AG08396 (cell line): Measurements from ENCODE around the gene CACNA1B.
"Not testable (repeated sequence)": the region's sequence is repeated elsewhere in the genome, so short reads cannot be mapped to it uniquely, and the experiment has no call there.

Source experiments
- DNase-seq: peaks from one replicate; pipeline ENCODE4 v3.0.0; 2012; ENCODE audit warnings: low spot score, mixed read lengths

The CACNA1B gene

DNA sequence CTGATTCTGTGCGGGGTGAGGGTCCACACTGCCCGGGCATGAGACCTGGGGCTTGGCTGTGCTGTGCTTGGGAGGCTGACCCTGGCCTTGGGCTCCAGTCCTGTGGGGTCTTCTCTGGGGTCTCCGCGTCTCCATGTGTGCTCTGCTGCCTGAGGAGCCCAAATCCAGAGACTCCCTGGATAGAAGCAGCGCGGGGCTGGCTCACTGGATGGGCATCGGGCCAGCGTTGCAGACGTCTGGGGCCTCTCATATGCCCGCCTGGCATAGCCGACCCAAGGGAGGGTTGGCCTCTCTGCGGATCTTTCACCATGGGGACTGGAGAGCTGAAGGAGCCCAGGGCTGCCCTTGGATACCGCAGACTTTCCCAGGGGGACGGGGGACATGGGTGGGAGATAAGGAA lies 12.4 kb downstream of the CACNA1B start:
- not testable (repeated sequence) for DNase-seq

GRCh38 chr9:137890768-137891587 lies 13.4 kb downstream of the CACNA1B start:
- not testable (repeated sequence) for DNase-seq

- DNase-seq, result no peak
Measured at GRCh38 chr9:137891588-137892423, 14.2 kb downstream of the CACNA1B start.

DNA sequence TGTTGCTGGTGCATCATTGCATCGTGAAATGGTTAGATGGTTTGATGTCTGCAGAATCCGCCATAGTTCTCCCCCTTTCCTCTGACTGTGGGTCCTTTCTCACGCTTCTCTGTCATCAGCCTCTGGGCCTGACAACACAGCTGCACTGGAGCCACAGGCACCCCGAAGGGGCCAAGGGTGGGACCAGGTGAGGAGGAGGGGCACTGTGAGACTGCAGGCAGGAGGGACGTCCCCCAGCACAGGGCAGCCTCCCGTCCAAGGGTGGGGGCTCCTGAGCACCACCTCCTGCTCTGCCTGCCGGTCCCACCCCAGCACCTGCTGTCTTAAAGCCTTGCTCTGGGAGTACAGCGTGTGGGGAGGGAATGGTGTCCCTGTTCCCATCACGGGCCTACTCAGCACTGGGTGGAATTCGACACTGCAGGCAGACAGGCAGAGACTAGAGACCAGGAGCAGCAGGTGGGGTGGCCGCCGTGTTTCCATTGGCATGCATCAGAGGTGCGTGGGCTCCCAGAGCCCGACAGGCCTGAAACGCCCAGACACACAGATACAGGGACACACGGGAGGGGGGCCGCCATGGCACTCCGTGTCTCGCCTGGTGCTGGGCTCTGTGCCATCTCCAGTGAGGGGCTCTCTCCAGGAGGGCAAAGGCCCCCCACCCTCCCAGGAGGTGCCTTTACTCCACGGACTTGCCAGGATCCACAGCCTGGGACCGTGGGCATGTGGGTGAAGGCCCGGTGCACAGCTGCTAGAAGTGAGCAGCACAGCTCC lies 15.0 kb downstream of the CACNA1B start:
- no peak for DNase-seq

GRCh38 chr9:137893670-137894069 lies 16.1 kb downstream of the CACNA1B start:
- no peak for DNase-seq

- no peak for DNase-seq
Measured at GRCh38 chr9:137899551-137900360, 22.2 kb downstream of the CACNA1B start.

GRCh38 chr9:137900584-137901310 lies 23.2 kb downstream of the CACNA1B start:
- DNase-seq, result no peak

GRCh38 chr9:137902646-137903045 lies 25.1 kb downstream of the CACNA1B start:
- DNase-seq, result no peak

- DNase-seq, result no peak
Measured at GRCh38 chr9:137905740-137906139, 28.2 kb downstream of the CACNA1B start.

- no peak for DNase-seq
Measured at GRCh38 chr9:137907776-137908175, 30.2 kb downstream of the CACNA1B start.

DNA sequence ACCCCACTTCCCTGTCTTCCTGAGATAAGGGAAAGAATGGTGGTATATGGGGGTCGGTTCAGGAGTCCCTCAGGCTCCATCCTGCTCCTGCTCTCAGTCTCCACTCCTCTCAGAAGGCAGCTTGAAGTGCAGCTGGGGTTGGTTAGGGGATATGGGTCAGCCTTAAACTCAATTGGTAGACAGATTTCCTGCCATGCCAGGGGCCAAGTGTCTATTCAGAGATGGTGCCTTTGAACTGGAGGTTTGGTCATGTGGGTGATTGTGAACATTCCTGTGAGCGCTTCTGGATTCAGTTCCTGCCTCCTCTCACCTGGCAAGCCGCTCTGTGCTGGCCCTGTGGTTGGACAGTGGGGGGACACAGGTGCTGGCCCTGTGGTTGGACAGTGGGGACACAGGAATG lies 35.1 kb downstream of the CACNA1B start:
- DNase-seq, result no peak

- DNase-seq, result no peak
Measured at GRCh38 chr9:137913132-137913531, 35.5 kb downstream of the CACNA1B start.

DNA sequence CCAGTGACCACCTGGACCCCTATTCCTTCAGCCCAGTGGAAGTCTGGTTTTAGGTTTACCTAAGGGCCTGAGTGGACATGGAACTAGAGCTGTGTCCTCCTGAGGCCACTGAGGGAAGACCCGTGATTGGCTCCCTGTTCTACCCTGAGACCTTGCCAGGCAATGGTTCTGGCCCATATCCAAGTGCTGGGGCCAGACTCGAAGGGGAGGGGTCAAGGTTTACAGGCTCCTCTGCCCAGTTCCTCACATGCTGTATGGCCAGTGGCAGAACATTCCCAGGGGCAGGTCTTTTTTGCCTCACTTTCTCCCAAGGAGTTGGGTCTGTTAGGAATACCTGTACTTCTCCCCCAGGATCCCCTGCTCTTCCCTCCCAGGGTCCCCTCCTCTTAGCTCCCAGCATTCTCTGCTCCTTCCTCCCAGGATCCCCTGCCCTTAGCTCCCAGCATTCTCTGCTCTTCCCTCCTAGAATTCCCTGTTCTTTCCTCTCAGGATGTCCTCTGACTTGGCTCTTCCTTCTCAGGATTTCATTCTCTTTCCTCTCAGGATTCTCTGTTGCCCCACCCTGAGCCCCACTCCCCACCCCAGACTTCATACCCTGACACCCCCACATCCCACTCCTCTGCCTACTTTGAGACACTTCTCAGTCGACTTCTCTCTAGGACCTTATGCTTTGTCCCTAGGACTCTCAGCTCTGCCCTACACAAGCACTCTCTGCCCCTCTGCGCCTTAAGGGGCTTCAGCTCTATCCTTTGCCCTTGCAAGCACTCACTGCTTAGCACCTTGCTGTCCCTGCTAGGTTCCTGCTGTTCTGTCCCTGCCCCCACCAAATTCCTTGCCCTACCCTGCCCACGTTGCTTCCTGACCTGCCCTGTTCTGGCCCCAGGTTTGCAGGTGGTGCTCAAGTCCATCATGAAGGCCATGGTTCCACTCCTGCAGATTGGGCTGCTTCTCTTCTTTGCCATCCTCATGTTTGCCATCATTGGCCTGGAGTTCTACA lies 36.5 kb downstream of the CACNA1B start:
- DNase-seq, result no peak

DNA sequence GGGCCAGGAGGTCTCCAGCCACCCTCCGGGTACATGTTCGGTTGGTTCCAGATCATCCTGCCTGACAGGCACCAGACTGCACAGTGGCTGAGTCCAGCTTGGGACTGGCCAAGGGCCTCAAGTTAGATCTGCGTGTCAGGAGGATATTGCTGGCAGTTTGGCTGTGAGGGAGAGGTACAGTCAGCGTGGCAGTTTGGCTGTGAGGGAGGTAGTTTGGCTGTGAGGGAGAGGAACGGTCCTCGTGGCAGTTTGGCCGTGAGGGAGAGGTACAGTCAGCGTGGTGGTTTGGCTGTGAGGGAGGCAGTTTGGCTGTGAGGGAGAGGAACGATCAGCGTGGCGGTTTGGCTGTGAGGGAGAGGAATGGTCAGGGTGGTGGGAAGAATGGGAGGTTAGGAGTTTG lies 39.0 kb downstream of the CACNA1B start:
- no peak for DNase-seq

DNA sequence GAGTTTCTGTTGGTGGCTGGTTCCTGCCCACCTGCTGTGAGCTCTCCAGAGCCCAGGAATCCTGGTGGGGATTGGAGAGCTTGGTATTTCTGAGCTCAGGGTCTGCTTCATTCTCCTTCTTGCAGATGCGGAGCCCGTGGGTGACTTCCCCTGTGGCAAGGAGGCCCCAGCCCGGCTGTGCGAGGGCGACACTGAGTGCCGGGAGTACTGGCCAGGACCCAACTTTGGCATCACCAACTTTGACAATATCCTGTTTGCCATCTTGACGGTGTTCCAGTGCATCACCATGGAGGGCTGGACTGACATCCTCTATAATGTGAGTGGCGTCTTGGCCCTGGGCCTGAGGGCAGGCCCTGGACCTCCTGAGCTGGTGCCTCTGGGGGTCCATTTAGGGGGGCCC lies 39.5 kb downstream of the CACNA1B start:
- DNase-seq, result no peak

DNA sequence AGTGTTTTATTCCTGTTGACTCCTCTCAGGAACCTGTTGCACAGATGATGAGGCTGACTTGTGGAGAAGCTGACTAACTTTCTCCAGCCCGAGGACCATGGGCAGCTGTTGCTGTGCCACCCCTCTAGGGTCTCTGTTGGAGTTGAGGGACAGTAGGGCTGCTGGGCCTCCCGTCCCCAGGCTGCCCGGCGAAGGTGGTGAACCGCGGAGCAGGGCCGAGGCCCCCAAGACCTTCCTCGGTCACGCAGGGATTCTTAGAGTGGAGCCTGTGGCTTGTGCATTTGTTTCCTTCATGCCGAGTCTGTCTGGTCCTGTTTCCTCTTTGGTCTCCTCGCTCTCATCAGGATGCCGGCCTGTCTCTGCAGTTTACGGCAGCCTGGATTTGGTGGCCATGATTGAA lies 40.2 kb downstream of the CACNA1B start:
- no peak for DNase-seq

DNA sequence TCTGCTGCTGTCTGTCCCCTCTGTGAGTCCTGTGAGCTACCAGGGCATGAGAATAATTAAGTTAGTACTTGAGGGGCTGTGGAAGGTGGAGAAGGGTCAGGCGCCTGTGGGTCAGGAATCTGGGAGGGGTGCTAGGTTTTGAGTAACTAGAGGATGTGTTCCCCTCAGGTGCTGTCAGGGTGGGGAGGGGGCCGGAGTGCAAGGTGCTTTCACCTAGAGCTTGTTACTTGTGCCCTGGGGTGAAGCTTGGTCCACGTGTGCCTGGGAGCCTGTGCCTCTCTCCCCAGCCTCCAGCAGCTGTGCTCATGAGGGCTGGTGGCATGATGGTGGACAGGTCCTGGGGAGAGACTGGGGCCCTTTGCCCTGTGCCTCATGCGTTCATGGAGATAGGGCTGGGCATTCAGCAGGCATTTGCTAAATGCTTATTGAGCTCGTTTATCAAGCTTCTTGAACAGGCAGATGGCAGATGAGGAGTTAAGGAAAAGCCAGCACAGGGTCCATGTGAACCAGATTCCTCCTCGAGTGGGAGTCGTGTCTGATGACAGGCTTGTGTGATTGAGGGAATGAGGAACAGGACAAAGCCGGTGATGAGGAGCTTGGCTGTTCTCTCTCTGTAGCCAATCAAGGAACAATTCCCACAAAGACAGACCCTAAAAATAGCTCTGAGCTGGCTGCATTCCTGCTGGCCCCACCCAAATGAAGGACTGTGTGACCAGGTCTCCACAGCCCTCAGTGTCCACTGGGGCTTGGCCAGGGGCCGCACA lies 40.9 kb downstream of the CACNA1B start:
- no peak for DNase-seq

DNA sequence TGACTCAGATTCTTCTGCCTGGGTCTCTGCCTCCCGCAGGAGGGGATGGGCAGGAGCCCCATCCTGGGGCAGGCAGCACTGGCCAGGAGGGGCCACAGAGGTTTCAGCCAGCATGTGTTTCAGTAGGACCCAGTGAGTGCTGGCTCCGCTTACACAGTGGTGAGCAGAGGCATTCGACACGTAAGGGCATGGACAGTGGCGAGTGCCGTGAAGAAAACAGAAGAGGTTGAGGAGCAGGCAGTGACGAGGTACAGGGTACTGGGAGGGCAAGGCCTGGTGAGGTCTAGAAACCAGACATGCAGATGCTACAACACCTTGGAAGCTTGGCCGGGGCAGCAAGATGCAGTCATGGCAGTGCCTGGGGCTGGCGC lies 41.5 kb downstream of the CACNA1B start:
- no peak for DNase-seq

GRCh38 chr9:137919649-137920141 lies 42.1 kb downstream of the CACNA1B start:
- DNase-seq, result no peak
